Stomach (tissue), 4 donors: Measurements from ENCODE around the gene LMNTD2.

Experiments used
- POLR2A ChIP-seq, 4 donors: fragments of 450-650 bp; IDR thresholded peaks; one replicate each; pipeline ENCODE4 v1.6.1; 2016; ENCODE audit warnings: antibody characterized with exemption in 4 of 4, control low read depth in 2 of 4, mild to moderate bottlenecking in 1 of 4, moderate library complexity in 1 of 4
- TF ChIP-seq, protein P1 (sequence below), 7 experiments: fragments of 450-650 bp in 4 of 7; fragments of 200-600 bp in 3 of 7; sonication (generic) in 3 of 7; IDR thresholded peaks; one replicate each; pipeline ENCODE4 v1.5.1; 2016 to 2019; ENCODE audit warnings: antibody characterized with exemption in 7 of 7, control low read depth in 2 of 7, mild to moderate bottlenecking in 1 of 7

DNA sequence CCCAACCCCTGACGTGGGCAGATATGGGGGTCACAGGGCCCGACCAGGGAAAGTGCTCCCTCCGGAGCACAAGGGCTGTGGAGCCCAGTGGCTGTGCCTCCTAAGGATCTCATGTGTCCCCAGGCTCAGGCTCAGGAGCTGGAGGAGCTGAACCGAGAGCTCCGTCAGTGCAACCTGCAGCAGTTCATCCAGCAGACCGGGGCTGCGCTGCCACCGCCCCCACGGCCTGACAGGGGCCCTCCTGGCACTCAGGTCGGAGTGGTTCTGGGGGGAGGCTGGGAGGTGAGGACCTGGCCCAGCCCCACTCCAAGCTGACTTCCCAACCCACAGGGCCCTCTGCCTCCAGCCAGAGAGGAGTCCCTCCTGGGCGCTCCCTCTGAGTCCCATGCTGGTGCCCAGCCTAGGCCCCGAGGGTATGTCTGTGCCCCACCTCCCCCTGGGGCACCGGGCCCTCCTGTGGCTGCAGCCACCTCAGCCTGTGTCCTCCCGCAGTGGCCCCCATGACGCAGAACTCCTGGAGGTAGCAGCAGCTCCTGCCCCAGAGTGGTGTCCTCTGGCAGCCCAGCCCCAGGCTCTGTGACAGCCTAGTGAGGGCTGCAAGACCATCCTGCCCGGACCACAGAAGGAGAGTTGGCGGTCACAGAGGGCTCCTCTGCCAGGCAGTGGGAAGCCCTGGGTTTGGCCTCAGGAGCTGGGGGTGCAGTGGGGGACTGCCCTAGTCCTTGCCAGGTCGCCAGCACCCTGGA is 2.7 kb upstream of the LMNTD2 start:
- TF ChIP-seq, protein P1, sequence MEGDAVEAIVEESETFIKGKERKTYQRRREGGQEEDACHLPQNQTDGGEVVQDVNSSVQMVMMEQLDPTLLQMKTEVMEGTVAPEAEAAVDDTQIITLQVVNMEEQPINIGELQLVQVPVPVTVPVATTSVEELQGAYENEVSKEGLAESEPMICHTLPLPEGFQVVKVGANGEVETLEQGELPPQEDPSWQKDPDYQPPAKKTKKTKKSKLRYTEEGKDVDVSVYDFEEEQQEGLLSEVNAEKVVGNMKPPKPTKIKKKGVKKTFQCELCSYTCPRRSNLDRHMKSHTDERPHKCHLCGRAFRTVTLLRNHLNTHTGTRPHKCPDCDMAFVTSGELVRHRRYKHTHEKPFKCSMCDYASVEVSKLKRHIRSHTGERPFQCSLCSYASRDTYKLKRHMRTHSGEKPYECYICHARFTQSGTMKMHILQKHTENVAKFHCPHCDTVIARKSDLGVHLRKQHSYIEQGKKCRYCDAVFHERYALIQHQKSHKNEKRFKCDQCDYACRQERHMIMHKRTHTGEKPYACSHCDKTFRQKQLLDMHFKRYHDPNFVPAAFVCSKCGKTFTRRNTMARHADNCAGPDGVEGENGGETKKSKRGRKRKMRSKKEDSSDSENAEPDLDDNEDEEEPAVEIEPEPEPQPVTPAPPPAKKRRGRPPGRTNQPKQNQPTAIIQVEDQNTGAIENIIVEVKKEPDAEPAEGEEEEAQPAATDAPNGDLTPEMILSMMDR (IDR thresholded peaks at IDR 0.05) = no peak
- no peak for TF ChIP-seq POLR2A (IDR thresholded peaks at IDR 0.05)
